Prostate gland (tissue), 2 donors: ENCODE data around the gene CGB5.
"Not testable (repeated sequence)": the region's sequence is repeated elsewhere in the genome, so short reads cannot be mapped to it uniquely, and the experiment has no call there.

ENCODE experiments used
- POLR2AphosphoS5 ChIP-seq: sonication (generic); formaldehyde crosslinking; IDR thresholded peaks from one replicate; pipeline ENCODE4 v1.6.1; 2017; ENCODE audit warnings: antibody characterized with exemption
- TF ChIP-seq, protein P1 (sequence below), 4 experiments: fragments of 200-600 bp in 2 of 4; fragments of 450-650 bp in 2 of 4; sonication (generic) in 2 of 4; IDR thresholded peaks; 1 replicate in 3 of 4; 2 replicates in 1 of 4; pipeline ENCODE4 v1.5.1; 2016 to 2019; ENCODE audit warnings: antibody characterized with exemption in 4 of 4, mild to moderate bottlenecking in 2 of 4, moderate library complexity in 2 of 4

DNA sequence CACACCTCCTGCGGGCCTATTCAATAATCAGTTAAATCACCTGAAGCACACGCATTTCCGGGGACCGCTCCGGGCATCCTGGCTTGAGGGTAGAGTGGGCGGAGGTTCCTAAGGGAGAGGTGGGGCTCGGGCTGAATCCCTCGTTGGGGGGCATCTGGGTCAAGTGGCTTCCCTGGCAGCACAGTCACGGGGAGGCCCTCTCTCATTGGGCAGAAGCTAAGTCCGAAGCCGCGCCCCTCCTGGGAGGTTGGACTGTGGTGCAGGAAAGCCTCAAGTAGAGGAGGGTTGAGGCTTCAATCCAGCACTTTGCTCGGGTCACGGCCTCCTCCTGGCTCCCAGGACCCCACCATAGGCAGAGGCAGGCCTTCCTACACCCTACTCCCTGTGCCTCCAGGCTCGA lies at the start of gene CGB5:
- TF ChIP-seq POLR2AphosphoS5, result not testable (repeated sequence)
- TF ChIP-seq, protein P1, sequence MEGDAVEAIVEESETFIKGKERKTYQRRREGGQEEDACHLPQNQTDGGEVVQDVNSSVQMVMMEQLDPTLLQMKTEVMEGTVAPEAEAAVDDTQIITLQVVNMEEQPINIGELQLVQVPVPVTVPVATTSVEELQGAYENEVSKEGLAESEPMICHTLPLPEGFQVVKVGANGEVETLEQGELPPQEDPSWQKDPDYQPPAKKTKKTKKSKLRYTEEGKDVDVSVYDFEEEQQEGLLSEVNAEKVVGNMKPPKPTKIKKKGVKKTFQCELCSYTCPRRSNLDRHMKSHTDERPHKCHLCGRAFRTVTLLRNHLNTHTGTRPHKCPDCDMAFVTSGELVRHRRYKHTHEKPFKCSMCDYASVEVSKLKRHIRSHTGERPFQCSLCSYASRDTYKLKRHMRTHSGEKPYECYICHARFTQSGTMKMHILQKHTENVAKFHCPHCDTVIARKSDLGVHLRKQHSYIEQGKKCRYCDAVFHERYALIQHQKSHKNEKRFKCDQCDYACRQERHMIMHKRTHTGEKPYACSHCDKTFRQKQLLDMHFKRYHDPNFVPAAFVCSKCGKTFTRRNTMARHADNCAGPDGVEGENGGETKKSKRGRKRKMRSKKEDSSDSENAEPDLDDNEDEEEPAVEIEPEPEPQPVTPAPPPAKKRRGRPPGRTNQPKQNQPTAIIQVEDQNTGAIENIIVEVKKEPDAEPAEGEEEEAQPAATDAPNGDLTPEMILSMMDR (IDR thresholded peaks at IDR 0.05), result not testable (repeated sequence)
